ENCODE data around the gene SNX14.

- TF ChIP-seq EZH2phosphoT487 (IDR thresholded peaks at IDR 0.05; ENCODE audit: borderline replicate concordance, low read length), result no peak
- TF ChIP-seq, protein P1, sequence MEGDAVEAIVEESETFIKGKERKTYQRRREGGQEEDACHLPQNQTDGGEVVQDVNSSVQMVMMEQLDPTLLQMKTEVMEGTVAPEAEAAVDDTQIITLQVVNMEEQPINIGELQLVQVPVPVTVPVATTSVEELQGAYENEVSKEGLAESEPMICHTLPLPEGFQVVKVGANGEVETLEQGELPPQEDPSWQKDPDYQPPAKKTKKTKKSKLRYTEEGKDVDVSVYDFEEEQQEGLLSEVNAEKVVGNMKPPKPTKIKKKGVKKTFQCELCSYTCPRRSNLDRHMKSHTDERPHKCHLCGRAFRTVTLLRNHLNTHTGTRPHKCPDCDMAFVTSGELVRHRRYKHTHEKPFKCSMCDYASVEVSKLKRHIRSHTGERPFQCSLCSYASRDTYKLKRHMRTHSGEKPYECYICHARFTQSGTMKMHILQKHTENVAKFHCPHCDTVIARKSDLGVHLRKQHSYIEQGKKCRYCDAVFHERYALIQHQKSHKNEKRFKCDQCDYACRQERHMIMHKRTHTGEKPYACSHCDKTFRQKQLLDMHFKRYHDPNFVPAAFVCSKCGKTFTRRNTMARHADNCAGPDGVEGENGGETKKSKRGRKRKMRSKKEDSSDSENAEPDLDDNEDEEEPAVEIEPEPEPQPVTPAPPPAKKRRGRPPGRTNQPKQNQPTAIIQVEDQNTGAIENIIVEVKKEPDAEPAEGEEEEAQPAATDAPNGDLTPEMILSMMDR (IDR thresholded peaks at IDR 0.05; ENCODE audit: low read depth, low read length, poor library complexity, severe bottlenecking), result no peak
Measured at GRCh38 chr6:85472744-85473143, 120.9 kb downstream of the SNX14 start.
